ENCODE results near the gene ZNF829. TPM values are rescaled to one million over a fixed set of nuclear protein-coding genes. Genes with fewer than 3 reads are reported as not detected.
A peak's percentile ranks its signal among the peaks of the same experiment; 100 is the strongest.

Gene ZNF829
- total RNA-seq (2022) (not detected in 2 replicates), Bru-seq, nascent RNA (percentile 3 among the genes with signal in this experiment), BruChase-seq, experiment 1, labeled RNA remaining after a 2-hour chase (percentile 12 among the genes with signal in this experiment), BruChase-seq, experiment 2, labeled RNA remaining after a 6-hour chase (percentile 10 among the genes with signal in this experiment)
- long read RNA-seq = 0 reads

- POLR2A ChIA-PET = no interaction called here
- no peak for TF ChIP-seq CTCF (IDR thresholded peaks at IDR 0.05; ENCODE audit: insufficient read depth in 1 of 2, low read depth in 1 of 2, low read length in 1 of 2, severe bottlenecking in 1 of 2, unreplicated experiment in 1 of 2)
- Histone ChIP-seq H3K4me1 (no peaks in the 10 kb centered on the region), H3K36me3 (ENCODE audit: control insufficient read depth, insufficient read depth, low read length) (no peaks in the 10 kb centered on the region), H3K27me3 (replicated peaks; ENCODE audit: control insufficient read depth, insufficient read depth, low read length) (no peaks in the 10 kb centered on the region), H3K4me3 (ENCODE audit: low read depth, low read length) (no peak within 1 kb of the TSS), H3K9me3 (peaks cover 26% of the 10 kb centered on the region)
- Mint-ChIP-seq H3K4me3 (ENCODE audit: unreplicated experiment) (peak within 1 kb of the TSS; percentile 69), H3K4me1 (ENCODE audit: low read depth, unreplicated experiment) (no peaks in the 10 kb centered on the region), H3K36me3 (ENCODE audit: insufficient read depth, unreplicated experiment) (peaks cover 6% of the 10 kb centered on the region), H3K27ac (ENCODE audit: unreplicated experiment) (no peak within 1 kb of the TSS), H3K27me3 (ENCODE audit: insufficient read depth, unreplicated experiment) (no peaks in the 10 kb centered on the region), H3K9me3 (ENCODE audit: unreplicated experiment) (peaks cover 47% of the 10 kb centered on the region)
- peak in 1 of 2 experiments; percentile 40 for DNase-seq
- CTCF ChIA-PET = no interaction called here
- intact Hi-C loops (cut with micrococcal nuclease; ENCODE audit: unreplicated experiment) = no loop called here
- BruUV-seq (replicated peaks) = no TSS peak
Measured at GRCh38 chr19:36915992-36916830, at the start of gene ZNF829, which contains the start of gene ZNF568. TSS of gene ZNF829 (minus strand) at chr19:36916291. CDS start at chr19:36915167, 1,124 bp downstream. TSS of gene ZNF568 (plus strand) at chr19:36916332. CDS start at chr19:36922771, 6,439 bp downstream.

GRCh38 chr19:36963280-36963679 lies 47.2 kb upstream of the ZNF829 start:
- CTCF ChIA-PET = no interaction called here
- peaks cover 40% of the 10 kb centered on the region for H3K9me3 Mint-ChIP-seq (ENCODE audit: unreplicated experiment)
- H3K4me1 Mint-ChIP-seq (ENCODE audit: low read depth, unreplicated experiment) = no peaks in the 10 kb centered on the region
- TF ChIP-seq CTCF (IDR thresholded peaks at IDR 0.05; ENCODE audit: insufficient read depth in 1 of 2, low read depth in 1 of 2, low read length in 1 of 2, severe bottlenecking in 1 of 2, unreplicated experiment in 1 of 2) = no peak
- no peak overlapping the region for H3K27ac Mint-ChIP-seq (ENCODE audit: unreplicated experiment)
- H3K9me3 ChIP-seq = peaks cover 30% of the 10 kb centered on the region
- no peaks in the 10 kb centered on the region for H3K36me3 ChIP-seq (ENCODE audit: control insufficient read depth, insufficient read depth, low read length)
- no peaks in the 10 kb centered on the region for H3K4me1 ChIP-seq
- H3K4me3 Mint-ChIP-seq (ENCODE audit: unreplicated experiment) = no peak overlapping the region
- no TSS peak for BruUV-seq (replicated peaks)
- DNase-seq = no peak
- no peaks in the 10 kb centered on the region for H3K27me3 ChIP-seq (replicated peaks; ENCODE audit: control insufficient read depth, insufficient read depth, low read length)
- H3K36me3 Mint-ChIP-seq (ENCODE audit: insufficient read depth, unreplicated experiment) = no peaks in the 10 kb centered on the region
- H3K27me3 Mint-ChIP-seq (ENCODE audit: insufficient read depth, unreplicated experiment) = no peaks in the 10 kb centered on the region
- intact Hi-C loops (cut with micrococcal nuclease; ENCODE audit: unreplicated experiment) = no loop called here
- H3K4me3 ChIP-seq (ENCODE audit: low read depth, low read length) = no peak overlapping the region
- POLR2A ChIA-PET = no interaction called here

GRCh38 chr19:36962346-36962745 lies 46.3 kb upstream of the ZNF829 start:
- H3K9me3 Mint-ChIP-seq (ENCODE audit: unreplicated experiment) = peaks cover 46% of the 10 kb centered on the region
- CTCF ChIA-PET = no interaction called here

More at GRCh38 chr19:36962346-36962745, 46.3 kb upstream of the ZNF829 start:
- POLR2A ChIA-PET = no interaction called here
- H3K27me3 Mint-ChIP-seq (ENCODE audit: insufficient read depth, unreplicated experiment) = no peaks in the 10 kb centered on the region
- Histone ChIP-seq H3K4me1 (no peaks in the 10 kb centered on the region), H3K27me3 (replicated peaks; ENCODE audit: control insufficient read depth, insufficient read depth, low read length) (no peaks in the 10 kb centered on the region), H3K9me3 (peaks cover 38% of the 10 kb centered on the region), H3K4me3 (ENCODE audit: low read depth, low read length) (no peak overlapping the region), H3K36me3 (ENCODE audit: control insufficient read depth, insufficient read depth, low read length) (no peaks in the 10 kb centered on the region)
- intact Hi-C loops (cut with micrococcal nuclease; ENCODE audit: unreplicated experiment) = no loop called here
- H3K36me3 Mint-ChIP-seq (ENCODE audit: insufficient read depth, unreplicated experiment) = no peaks in the 10 kb centered on the region
- H3K4me1 Mint-ChIP-seq (ENCODE audit: low read depth, unreplicated experiment) = no peaks in the 10 kb centered on the region
- no peak for TF ChIP-seq CTCF (IDR thresholded peaks at IDR 0.05; ENCODE audit: insufficient read depth in 1 of 2, low read depth in 1 of 2, low read length in 1 of 2, severe bottlenecking in 1 of 2, unreplicated experiment in 1 of 2)
- DNase-seq = no peak
- H3K27ac Mint-ChIP-seq (ENCODE audit: unreplicated experiment) = no peak overlapping the region
- BruUV-seq (replicated peaks) = no TSS peak
- no peak overlapping the region for H3K4me3 Mint-ChIP-seq (ENCODE audit: unreplicated experiment)

Measured in Caco-2 (cell line).